ENCODE measurements around the gene RABAC1.

- TF ChIP-seq CTCF (IDR thresholded peaks at IDR 0.05) (no peak), ZFX (IDR thresholded peaks at IDR 0.05; ENCODE audit: borderline replicate concordance) (no peak)
Measured at GRCh38 chr19:41936961-41937360, 22.2 kb downstream of the RABAC1 start.

Data from 22Rv1 (cell line).